Activated CD8-positive, alpha-beta memory T cell treated with anti-CD3 and anti-CD28 coated beads for 24 hours (primary cell): ENCODE data around the gene SNX11.

Experiments used
- DNase-seq: peaks from one replicate; pipeline ENCODE4 v3.0.0-alpha.2; 2020

Gene SNX11

GRCh38 chr17:48137656-48138055 is 30.1 kb downstream of the SNX11 start:
- no peak for DNase-seq

- DNase-seq, result no peak
These were observed 32.4 kb downstream of the SNX11 start for GRCh38 chr17:48139944-48140343.

GRCh38 chr17:48143629-48144028 is 36.1 kb downstream of the SNX11 start:
- DNase-seq, result no peak

- DNase-seq, result no peak
These were observed 36.7 kb downstream of the SNX11 start for GRCh38 chr17:48144231-48144630.

GRCh38 chr17:48144976-48145798 is 37.6 kb downstream of the SNX11 start:
- DNase-seq, result no peak

- no peak for DNase-seq
These were observed 40.6 kb downstream of the SNX11 start for GRCh38 chr17:48148029-48148770.

GRCh38 chr17:48148854-48149786 is 41.6 kb downstream of the SNX11 start:
- no peak for DNase-seq

- DNase-seq, result no peak
These were observed 42.4 kb downstream of the SNX11 start for GRCh38 chr17:48149787-48150463.

GRCh38 chr17:48150597-48151001 is 43.0 kb downstream of the SNX11 start:
- no peak for DNase-seq

GRCh38 chr17:48151220-48151619 is 43.7 kb downstream of the SNX11 start:
- no peak for DNase-seq

- no peak for DNase-seq
These were observed 44.7 kb downstream of the SNX11 start for GRCh38 chr17:48152289-48152688.

- no peak for DNase-seq
These were observed 46.3 kb downstream of the SNX11 start for GRCh38 chr17:48153691-48154358.

GRCh38 chr17:48155889-48156611 is 48.5 kb downstream of the SNX11 start:
- no peak for DNase-seq

- no peak for DNase-seq
These were observed 51.7 kb downstream of the SNX11 start for GRCh38 chr17:48159232-48159631.

GRCh38 chr17:48160177-48161081 is 52.9 kb downstream of the SNX11 start:
- DNase-seq, result no peak

GRCh38 chr17:48161127-48161905 is 53.8 kb downstream of the SNX11 start:
- no peak for DNase-seq

GRCh38 chr17:48162306-48162934 is 54.9 kb downstream of the SNX11 start:
- no peak for DNase-seq

- no peak for DNase-seq
These were observed 55.5 kb downstream of the SNX11 start for GRCh38 chr17:48162946-48163506.
